Stimulated activated CD4-positive, alpha-beta T cell treated with anti-CD3 and anti-CD28 coated beads, Interleukin-12 subunit alpha, Interleukin-12 subunit beta, amount 100 ng/mL, for 4 hours (primary cell): ENCODE measurements around the gene LRRFIP1.
A peak's percentile ranks its signal among the peaks of the same experiment; 100 is the strongest.
"Not testable (repeated sequence)": the region's sequence is repeated elsewhere in the genome, so short reads cannot be mapped to it uniquely, and the experiment has no call there.

Source experiments
- DNase-seq: peaks from one replicate; pipeline ENCODE4 v3.0.0-alpha.2; 2020

The LRRFIP1 gene

GRCh38 chr2:237597196-237598145 is 29.9 kb upstream of the LRRFIP1 start:
- no peak for DNase-seq

GRCh38 chr2:237598468-237599208 is 28.7 kb upstream of the LRRFIP1 start:
- no peak for DNase-seq

GRCh38 chr2:237599465-237600110 is 27.8 kb upstream of the LRRFIP1 start:
- DNase-seq: no peak

- no peak for DNase-seq
Observed at GRCh38 chr2:237600205-237600846, 27.1 kb upstream of the LRRFIP1 start.

- no peak for DNase-seq
Observed at GRCh38 chr2:237601453-237602116, 25.8 kb upstream of the LRRFIP1 start.

GRCh38 chr2:237602409-237602808 is 25.0 kb upstream of the LRRFIP1 start:
- DNase-seq: no peak

GRCh38 chr2:237603049-237603717 is 24.2 kb upstream of the LRRFIP1 start:
- DNase-seq: no peak

- DNase-seq: peak; percentile 19
Observed at GRCh38 chr2:237603718-237604362, 23.5 kb upstream of the LRRFIP1 start.

- DNase-seq: no peak
Observed at GRCh38 chr2:237604391-237604790, 23.0 kb upstream of the LRRFIP1 start.

- no peak for DNase-seq
Observed at GRCh38 chr2:237604960-237605359, 22.4 kb upstream of the LRRFIP1 start.

GRCh38 chr2:237606522-237606921 is 20.9 kb upstream of the LRRFIP1 start:
- not testable (repeated sequence) for DNase-seq

GRCh38 chr2:237612527-237613357 is 14.6 kb upstream of the LRRFIP1 start:
- no peak for DNase-seq

GRCh38 chr2:237613679-237614078 is 13.7 kb upstream of the LRRFIP1 start:
- DNase-seq: no peak

GRCh38 chr2:237614151-237614720 is 13.2 kb upstream of the LRRFIP1 start:
- DNase-seq: no peak

- no peak for DNase-seq
Observed at GRCh38 chr2:237615631-237616249, 11.6 kb upstream of the LRRFIP1 start.

- no peak for DNase-seq
Observed at GRCh38 chr2:237616373-237616733, 11.0 kb upstream of the LRRFIP1 start.

GRCh38 chr2:237616734-237617586 is 10.4 kb upstream of the LRRFIP1 start:
- DNase-seq: no peak

GRCh38 chr2:237617587-237617982 is 9.8 kb upstream of the LRRFIP1 start:
- no peak for DNase-seq

- no peak for DNase-seq
Observed at GRCh38 chr2:237618449-237618848, 8.9 kb upstream of the LRRFIP1 start.
